Mesothelial cell of epicardium (in vitro differentiated cells): ENCODE results near the gene RBM28. TPM values are rescaled to one million over a fixed set of nuclear protein-coding genes. Genes with fewer than 3 reads are reported as not detected.
"Not testable (repeated sequence)": the region's sequence is repeated elsewhere in the genome, so short reads cannot be mapped to it uniquely, and the experiment has no call there.

Experiments used
- DNase-seq, 2 experiments: peaks; one replicate each; pipeline ENCODE4 v3.0.0; 2021; ENCODE audit warnings: low spot score in 2 of 2; ENCODE audit not compliant: unreplicated experiment in 2 of 2
- H3K27ac Mint-ChIP-seq: 2 replicates; pipeline ENCODE4 v1.8.0; 2021; ENCODE audit warnings: mixed read lengths
- H3K27me3 Mint-ChIP-seq: 2 replicates; pipeline ENCODE4 v1.8.0; 2021; ENCODE audit warnings: low read depth, mixed read lengths
- H3K36me3 Mint-ChIP-seq: 2 replicates; pipeline ENCODE4 v1.8.0; 2021; ENCODE audit warnings: mixed read lengths
- H3K4me1 Mint-ChIP-seq: 2 replicates; pipeline ENCODE4 v1.8.0; 2021; ENCODE audit warnings: mixed read lengths
- H3K4me3 Mint-ChIP-seq: 2 replicates; pipeline ENCODE4 v1.8.0; 2021; ENCODE audit warnings: mild to moderate bottlenecking, moderate library complexity, mixed read lengths
- H3K9me3 Mint-ChIP-seq: 2 replicates; pipeline ENCODE4 v1.8.0; 2021; ENCODE audit warnings: mixed read lengths
- total RNA-seq: library from RNA; stranded (reverse); gene quantifications from 3 replicates; pipeline ENCODE4 v1.2.1, GENCODE V29; 2021
- TF ChIP-seq, protein P1 (sequence below): fragments of 200-600 bp; sonication (generic); IDR thresholded peaks from one replicate; pipeline ENCODE4 v1.5.0; 2021; ENCODE audit warnings: antibody characterized with exemption; ENCODE audit not compliant: unreplicated experiment

The RBM28 gene
- total RNA-seq, 1 donor from 2014 or later = 78.5 TPM

DNA sequence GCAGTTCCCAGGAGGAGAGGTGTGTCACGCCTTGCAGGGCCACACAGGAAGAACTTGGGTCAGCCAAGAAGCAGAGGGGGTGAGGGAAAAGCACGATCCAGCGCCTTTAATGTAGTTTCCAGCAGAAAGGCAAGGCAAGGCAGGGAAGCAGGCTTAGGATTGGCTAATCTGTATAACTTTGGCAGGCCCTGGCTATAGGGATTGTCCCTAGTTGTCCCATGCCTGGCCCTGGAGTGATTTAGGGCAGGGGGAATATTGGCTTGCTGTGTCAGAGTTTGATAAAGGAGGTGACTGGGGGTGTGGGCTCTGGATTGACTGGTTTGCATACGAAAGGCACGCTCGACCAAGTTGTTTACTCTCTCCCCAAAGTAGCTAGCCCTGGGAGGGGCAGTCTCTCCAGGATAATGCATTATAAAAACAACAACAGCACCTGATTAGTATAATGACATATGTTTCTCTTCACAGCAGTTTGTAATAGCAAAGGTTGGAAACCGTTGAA, 44.5 kb downstream of the RBM28 start:
- Mint-ChIP-seq H3K27me3 (no peaks in the 10 kb centered on the region), H3K9me3 (no peaks in the 10 kb centered on the region), H3K4me3 (no peak overlapping the region), H3K27ac (no peak overlapping the region), H3K36me3 (peaks cover 8% of the 10 kb centered on the region), H3K4me1 (no peaks in the 10 kb centered on the region)
- DNase-seq = no peak
- TF ChIP-seq, protein P1, sequence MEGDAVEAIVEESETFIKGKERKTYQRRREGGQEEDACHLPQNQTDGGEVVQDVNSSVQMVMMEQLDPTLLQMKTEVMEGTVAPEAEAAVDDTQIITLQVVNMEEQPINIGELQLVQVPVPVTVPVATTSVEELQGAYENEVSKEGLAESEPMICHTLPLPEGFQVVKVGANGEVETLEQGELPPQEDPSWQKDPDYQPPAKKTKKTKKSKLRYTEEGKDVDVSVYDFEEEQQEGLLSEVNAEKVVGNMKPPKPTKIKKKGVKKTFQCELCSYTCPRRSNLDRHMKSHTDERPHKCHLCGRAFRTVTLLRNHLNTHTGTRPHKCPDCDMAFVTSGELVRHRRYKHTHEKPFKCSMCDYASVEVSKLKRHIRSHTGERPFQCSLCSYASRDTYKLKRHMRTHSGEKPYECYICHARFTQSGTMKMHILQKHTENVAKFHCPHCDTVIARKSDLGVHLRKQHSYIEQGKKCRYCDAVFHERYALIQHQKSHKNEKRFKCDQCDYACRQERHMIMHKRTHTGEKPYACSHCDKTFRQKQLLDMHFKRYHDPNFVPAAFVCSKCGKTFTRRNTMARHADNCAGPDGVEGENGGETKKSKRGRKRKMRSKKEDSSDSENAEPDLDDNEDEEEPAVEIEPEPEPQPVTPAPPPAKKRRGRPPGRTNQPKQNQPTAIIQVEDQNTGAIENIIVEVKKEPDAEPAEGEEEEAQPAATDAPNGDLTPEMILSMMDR = no peak

DNA sequence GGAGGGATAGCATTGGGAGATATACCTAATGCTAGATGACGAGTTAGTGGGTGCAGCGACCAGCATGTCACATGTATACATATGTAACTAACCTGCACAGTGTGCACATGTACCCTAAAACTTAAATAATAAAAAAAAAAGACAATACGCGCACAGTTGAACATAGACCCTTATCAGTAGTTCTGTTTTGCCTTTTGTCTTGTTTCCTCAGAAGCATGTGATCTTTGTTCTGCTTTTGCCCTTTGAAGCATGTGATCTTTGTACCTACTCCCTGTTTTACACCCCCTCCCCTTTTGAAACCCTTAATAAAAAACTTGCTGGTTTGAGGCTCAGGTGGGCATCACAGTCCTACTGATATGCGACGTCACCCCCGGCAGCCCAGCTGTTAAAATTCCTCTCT, 45.7 kb downstream of the RBM28 start:
- not testable (repeated sequence) for H3K27me3 Mint-ChIP-seq, H3K9me3 Mint-ChIP-seq, H3K27ac Mint-ChIP-seq, H3K4me1 Mint-ChIP-seq, H3K4me3 Mint-ChIP-seq, DNase-seq, H3K36me3 Mint-ChIP-seq

DNA sequence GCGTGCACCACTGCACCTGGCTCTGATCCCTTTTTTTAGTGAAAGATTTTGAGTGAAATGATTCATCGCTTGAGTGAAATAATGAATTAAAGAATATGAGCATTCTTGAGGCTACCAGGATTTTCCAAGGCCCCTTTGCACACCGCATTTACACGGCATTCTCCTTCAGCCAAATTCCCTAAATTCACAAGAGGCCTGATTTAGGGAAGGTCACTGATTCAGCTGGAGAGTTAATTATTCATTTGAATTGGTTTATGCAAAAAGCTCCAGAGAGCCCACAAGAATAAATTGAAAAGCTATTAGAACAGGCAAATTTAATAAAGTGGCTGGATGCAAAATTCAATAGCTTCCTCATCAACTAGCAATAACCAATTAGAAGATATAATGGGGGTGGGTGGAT, 56.2 kb downstream of the RBM28 start:
- peaks cover 21% of the 10 kb centered on the region for H3K36me3 Mint-ChIP-seq
- DNase-seq = no peak
- no peak overlapping the region for H3K27ac Mint-ChIP-seq
- H3K4me1 Mint-ChIP-seq = no peaks in the 10 kb centered on the region
- no peaks in the 10 kb centered on the region for H3K27me3 Mint-ChIP-seq
- no peak overlapping the region for H3K4me3 Mint-ChIP-seq
- H3K9me3 Mint-ChIP-seq = peaks cover 15% of the 10 kb centered on the region
- TF ChIP-seq, protein P1 = no peak

DNA sequence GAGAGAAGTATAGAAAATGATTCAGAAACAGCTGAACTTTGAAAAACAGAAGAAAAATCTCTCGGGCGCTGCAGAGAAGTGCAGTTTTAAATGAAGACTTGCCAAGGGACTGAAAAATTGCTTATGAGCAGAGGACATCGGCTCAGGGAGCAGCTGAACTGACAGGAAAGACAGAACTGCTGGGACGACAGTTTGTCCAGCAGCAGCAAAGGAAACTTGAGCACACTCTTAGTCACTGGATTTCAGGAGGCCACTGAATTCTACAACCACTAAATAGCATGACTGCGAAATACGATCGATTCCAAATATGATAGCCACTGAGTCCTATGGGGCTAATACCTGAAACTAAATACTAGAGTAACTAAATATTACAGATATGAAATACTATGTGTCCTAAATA, 59.6 kb downstream of the RBM28 start:
- H3K4me3 Mint-ChIP-seq = no peak overlapping the region

DNA sequence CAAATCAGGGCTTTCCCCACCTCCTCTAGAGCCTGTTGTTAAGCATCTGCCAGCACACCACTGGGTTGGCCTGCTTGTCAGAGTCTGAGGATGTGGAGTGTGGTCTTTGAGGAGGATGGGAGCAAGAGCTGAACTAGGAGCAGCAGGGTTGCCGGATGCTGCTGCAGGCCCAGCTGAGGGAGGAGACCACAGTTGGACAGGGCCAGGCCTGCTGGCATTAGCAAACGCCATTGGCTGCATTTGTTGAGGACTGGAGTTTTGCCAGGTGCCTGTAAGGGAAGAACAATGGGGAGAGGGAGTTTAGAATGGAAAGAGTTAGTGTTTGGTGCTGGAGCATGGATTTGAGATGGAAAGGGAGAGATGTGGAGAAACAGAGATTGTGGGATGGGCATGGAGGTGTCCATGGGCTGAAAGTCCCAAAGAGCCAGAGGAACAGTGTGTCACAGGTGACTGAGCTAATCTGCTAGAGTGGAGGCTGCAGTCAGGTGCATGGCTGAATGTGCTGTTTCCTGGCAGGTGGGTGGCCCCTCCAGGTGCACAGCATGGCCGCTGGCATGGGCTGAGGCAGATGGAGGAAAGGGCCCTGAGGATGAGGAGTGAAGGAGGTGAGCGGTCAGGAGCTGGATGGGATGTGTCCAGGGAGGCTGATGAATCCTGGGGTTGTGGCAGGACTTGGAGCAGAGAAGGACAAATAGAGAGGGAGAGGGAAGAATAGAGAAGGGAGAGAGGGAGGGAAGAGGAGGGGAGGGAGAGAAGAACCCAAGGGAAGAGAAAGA, 61.9 kb downstream of the RBM28 start:
- Mint-ChIP-seq H3K4me1 (no peaks in the 10 kb centered on the region), H3K27me3 (no peaks in the 10 kb centered on the region), H3K36me3 (peaks cover 16% of the 10 kb centered on the region), H3K4me3 (no peak overlapping the region), H3K9me3 (peaks cover 22% of the 10 kb centered on the region), H3K27ac (no peak overlapping the region)
- TF ChIP-seq, protein P1 = no peak
- DNase-seq = no peak

More for the DNA sequence above, 59.6 kb downstream of the RBM28 start:
- no peaks in the 10 kb centered on the region for H3K4me1 Mint-ChIP-seq
- no peaks in the 10 kb centered on the region for H3K27me3 Mint-ChIP-seq
- peaks cover 13% of the 10 kb centered on the region for H3K9me3 Mint-ChIP-seq
- H3K36me3 Mint-ChIP-seq = peaks cover 14% of the 10 kb centered on the region
- H3K27ac Mint-ChIP-seq = no peak overlapping the region
- TF ChIP-seq, protein P1 = no peak
- DNase-seq = no peak

DNA sequence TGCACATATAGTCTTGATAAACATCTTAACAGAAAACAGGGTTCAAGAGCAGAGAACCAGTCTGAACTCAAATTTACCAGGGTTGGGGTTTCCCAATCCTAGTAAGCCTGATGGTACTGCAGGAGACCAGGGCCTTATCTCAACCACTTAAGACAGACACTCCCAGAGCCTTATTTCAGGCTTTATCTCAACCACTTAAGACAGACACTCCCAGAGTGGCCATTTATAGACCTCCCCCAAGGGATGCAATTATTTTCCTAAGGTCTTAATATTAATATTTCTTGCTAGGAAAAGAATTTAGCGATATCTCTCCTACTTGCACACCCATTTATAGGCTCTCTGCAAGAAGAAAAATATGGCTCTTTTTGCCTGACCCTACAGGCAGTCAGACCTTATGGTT, 63.3 kb downstream of the RBM28 start:
- H3K36me3 Mint-ChIP-seq = peaks cover 16% of the 10 kb centered on the region
- not testable (repeated sequence) for DNase-seq, H3K4me3 Mint-ChIP-seq, H3K27ac Mint-ChIP-seq, H3K4me1 Mint-ChIP-seq, H3K27me3 Mint-ChIP-seq
- H3K9me3 Mint-ChIP-seq = peaks cover 22% of the 10 kb centered on the region
